ENCODE results near the gene LYZL1.
"Not testable (repeated sequence)": the region's sequence is repeated elsewhere in the genome, so short reads cannot be mapped to it uniquely, and the experiment has no call there.

LYZL1 gene

DNA sequence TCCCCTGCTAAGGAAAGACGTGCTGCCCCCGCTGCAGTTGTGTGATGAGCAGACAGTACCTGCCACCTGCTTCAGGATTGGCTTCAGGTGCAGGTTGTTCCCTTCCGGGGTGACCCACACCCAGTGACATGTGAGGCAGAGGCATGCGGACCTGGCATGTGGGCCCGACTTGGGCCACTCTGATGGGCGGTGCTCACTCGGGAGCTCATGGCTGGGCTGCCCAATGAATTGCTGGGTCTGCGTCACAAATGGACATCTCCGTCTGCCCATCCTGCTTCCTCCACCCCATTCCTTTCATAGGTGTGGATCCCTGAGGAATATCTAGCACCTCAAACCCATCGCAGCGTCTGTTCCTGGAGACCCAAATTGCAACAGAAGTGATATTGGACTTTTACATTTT is 19.3 kb downstream of the LYZL1 start:
- not testable (repeated sequence) for DNase-seq (ENCODE audit: low read depth, low spot score)

- no peak for DNase-seq (ENCODE audit: low read depth, low spot score)
These were observed 20.6 kb downstream of the LYZL1 start for GRCh38 chr10:29309465-29309864.

DNA sequence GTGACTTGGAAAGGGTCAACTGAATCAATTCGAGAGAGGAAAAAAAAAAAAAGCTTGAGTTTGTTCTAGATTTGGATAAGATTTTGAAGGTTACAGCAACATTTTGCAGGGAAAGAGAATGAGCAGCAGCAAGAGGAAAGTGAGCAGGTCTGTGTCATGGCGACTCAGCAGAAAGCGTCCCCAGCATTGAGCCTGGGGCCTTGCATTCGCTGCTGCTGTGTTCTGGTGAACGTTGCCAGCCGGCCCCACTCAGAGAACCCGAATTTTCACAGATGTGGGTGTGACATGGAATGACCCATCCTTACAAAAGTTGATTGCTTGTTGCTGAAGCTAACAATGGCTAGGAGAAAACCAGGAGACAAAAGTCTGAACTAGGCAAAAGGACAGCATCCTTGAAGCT is 21.6 kb downstream of the LYZL1 start:
- not testable (repeated sequence) for DNase-seq (ENCODE audit: low read depth, low spot score)

DNA sequence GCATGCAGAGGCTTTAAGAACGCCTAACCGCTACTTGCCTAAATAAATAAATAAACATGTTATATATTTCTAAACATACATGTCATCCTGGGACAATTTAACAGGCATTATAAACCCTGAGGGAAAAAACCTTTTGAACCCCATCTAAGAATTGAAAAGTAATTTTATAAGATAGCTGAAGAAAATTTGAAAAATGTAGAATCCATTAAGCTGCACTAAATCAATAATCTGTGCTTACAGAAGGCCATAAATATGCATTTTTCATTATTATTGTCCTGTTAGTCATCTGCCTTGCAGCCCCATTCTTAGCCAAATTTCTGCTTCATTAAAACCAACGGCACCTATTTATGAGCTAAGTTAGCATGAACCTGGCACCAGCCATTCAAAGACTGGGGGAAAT is 24.2 kb downstream of the LYZL1 start:
- no peak for DNase-seq (ENCODE audit: low read depth, low spot score)

- no peak for DNase-seq (ENCODE audit: low read depth, low spot score)
These were observed 25.9 kb downstream of the LYZL1 start for GRCh38 chr10:29314726-29315125.

DNA sequence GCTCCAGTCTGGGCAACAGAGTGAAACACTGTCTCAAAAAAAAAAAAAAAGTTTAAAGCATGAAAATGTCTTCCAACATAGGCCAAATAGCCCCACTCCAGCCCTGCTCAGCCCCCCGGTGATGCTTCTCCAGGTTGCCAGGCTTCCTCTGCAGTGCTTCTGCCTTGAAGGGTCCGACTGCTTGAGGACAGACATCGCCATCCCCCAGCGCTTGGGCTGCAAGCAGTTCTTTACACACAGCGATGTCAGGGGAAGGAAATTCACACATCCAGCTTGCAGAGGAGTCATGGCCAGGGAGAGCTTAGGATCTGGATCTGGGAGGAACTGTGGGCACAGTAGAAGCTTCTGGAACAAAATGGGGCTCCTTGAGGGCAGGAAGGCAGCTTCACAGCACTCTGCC is 26.9 kb downstream of the LYZL1 start:
- DNase-seq (ENCODE audit: low read depth, low spot score) = no peak

- no peak for DNase-seq (ENCODE audit: low read depth, low spot score)
These were observed 27.6 kb downstream of the LYZL1 start for GRCh38 chr10:29316308-29317026.

- DNase-seq (ENCODE audit: low read depth, low spot score) = no peak
These were observed 28.2 kb downstream of the LYZL1 start for GRCh38 chr10:29317027-29317420.

DNA sequence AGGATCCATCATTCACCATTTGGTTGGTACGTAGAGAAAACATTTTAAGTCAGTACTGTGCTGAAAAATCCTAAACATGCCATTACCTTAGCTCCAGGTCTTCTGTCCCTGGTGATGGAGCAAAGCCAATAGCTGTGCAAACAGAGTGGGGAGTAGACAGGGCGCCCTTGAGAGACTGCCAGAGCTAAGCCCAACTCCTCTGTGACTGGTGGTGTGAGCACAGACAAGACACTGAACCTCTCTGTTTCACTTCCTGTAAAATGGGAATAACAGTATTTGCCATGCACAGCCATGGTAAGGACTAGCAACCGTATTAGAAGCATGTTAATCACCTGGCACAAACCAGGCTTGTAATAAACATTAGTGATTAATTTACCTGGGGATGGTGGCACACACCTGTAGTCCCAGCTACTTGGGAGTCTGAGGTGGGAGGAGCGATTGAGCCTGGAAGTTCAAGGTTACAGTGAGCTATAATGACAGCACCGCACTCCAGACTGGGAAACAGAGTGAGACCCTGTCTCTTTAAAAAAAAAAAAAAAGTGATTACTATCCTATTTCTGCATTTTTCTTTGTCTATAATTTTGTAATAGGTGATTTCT is 28.7 kb downstream of the LYZL1 start:
- no peak for DNase-seq (ENCODE audit: low read depth, low spot score)

DNA sequence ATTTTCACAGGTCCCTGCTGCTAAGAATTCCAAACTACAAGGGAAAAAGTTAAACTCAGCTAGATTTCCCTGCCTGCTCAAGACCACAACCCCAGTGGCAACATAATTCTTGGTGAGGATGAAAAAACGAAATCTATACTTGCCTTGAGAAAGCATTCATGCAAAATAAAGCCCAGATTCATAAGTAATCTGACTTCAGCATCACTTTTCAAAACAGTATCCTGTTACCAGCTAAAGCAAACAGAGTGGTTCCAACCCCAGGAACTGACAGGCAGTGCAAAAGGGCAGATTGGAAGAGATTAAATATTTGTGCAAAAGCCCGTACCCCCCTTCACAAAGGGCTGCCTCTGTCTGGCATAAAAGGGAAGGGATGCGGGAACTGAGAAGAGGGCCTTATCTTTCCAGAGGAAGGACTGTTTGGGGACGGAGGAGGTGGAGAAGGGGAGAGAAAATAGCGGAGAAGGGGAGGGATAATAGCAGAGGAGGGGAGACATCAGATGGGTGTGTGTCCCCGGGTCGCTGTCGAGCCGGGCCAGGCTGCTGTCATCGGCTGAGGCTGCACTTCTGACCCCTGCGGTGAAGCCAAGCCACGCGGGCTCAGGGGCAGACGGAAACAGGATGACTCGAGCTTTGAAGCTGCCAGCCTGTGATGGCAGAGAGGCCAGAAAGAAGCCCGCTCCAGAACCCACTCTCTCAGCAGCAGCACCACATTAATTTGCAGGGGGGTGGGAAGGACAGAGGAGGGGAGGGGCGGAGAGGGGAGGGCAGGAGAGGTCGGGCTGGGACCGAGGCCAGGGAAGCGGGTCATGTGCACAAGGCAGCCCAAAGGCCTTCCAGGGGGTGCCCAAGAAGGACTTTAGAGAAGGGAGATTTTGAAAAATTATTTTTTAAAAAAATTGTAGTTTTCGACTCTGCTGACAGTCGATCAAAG is 29.5 kb downstream of the LYZL1 start:
- DNase-seq (ENCODE audit: low read depth, low spot score) = not testable (repeated sequence)

GRCh38 chr10:29319205-29319781 is 30.4 kb downstream of the LYZL1 start:
- DNase-seq (ENCODE audit: low read depth, low spot score) = no peak

DNA sequence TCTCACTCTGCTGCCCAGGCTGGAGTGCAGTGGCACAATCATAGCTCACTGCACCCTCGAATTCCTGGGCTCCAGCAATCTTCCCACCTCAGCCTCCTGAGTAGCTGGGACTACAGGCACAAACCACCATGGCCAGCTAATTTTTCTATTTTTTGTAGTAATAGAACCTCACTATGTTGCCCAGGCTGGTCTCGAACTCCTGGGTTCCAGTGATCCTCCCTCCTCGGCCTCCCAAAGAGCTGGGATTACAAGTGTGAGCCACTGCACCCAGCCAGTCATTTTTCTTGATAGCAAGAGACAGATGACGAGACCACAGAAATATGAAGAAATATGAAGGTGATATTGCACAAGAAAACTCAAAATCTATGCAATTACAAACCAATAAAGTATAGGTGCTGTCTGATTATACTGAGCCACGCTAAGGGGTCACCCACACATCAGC is 31.8 kb downstream of the LYZL1 start:
- not testable (repeated sequence) for DNase-seq (ENCODE audit: low read depth, low spot score)

DNA sequence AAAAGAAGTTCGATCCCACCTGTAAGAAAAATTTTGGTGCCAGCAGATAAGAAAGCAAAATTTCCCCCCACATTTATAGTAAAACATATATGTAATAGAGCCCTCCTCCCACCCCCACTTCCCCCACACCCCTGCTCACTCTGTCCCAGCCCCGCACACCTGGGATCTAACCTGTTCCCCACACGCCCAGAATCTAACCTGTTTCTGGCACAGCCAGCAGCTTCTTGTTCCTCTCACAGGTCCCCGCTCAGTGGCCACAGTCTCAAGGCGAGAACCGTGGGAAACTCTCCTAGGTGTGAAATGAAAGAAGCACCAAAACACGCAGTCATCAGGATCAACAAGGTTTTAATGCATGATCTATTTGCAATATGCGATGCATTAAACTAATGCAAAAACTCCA is 32.8 kb downstream of the LYZL1 start:
- DNase-seq (ENCODE audit: low read depth, low spot score) = no peak

DNA sequence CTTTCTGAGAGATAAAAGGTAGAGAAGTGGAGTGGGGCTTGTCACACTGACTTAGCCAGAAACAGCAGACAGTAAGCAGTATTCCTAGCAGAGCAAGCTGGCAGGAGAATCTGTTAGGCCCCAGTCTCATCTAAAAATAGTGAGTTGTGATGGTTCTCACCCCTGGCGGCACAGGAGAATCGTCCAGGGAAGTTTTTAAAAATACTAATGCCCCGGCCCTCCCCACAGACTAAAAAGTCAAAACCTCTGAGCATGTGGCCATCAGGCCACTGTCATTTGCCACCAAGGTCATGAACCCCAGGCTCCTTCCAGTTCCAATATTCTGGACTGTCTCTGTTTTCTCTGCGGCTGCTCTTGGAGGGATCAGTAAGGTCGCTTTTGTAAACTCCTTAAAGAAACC is 34.0 kb downstream of the LYZL1 start:
- no peak for DNase-seq (ENCODE audit: low read depth, low spot score)

DNA sequence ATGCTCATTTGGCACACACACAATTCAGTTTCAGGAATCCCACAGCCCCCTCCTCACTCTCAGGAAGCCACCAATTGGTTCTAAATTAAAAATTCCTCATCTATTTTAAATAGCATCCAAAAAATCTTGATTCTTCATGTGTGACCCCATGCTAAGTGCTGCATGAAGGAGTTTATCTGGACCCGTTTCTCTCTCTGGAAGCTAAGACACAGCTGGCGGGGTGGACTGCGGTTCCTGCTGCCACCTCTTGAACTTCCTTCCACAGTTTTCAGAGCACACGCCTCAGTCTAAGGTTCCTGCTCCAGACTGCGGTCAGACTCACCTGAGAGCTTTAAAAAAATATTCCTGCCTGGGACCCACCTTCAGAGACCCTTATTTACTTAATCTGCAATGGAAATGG is 34.5 kb downstream of the LYZL1 start:
- no peak for DNase-seq (ENCODE audit: low read depth, low spot score)

- no peak for DNase-seq (ENCODE audit: low read depth, low spot score)
These were observed 35.5 kb downstream of the LYZL1 start for GRCh38 chr10:29324220-29324841.

GRCh38 chr10:29326299-29326698 is 37.4 kb downstream of the LYZL1 start:
- DNase-seq (ENCODE audit: low read depth, low spot score) = no peak

DNA sequence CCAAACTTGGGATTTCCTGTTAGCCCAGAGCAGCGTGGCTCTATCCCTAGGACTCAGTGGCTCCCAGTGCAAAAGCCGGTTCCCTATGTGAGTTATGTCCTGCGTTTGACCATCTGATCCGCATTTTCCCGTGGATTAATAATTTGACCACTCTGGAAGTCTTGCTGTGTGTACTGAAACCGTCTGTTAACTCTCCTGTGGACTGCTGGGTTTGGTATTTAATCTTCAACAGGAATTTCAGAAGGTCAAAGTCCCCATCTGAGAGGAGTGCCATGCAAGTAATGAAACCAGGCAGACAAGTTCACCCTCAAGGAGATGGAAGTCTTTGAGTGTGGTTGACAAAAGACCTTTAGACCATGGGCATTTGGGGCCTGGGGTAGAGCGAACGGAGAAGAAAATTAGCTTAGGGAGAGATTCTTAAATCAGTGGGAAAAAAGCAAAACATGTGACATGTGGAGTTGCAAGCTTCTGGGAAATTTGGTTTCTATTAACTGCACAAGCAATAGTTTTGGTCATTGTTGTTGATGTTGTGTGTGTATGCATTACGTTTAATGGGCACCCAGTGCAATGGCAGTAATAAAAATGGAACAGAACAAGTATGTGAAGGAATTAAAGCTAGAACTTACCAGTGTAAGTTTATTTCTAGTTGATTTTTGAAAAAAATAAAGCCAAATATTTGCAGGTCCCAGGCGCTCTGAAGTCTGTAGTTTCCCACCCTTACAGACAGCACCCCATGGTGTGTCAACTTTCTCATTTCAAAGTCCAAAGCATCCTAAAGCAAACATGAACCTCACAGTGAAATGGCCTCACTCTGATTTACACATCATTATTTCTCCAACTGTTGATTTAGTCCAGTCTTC is 38.2 kb downstream of the LYZL1 start:
- DNase-seq (ENCODE audit: low read depth, low spot score) = no peak

GRCh38 chr10:29327746-29328102 is 38.9 kb downstream of the LYZL1 start:
- no peak for DNase-seq (ENCODE audit: low read depth, low spot score)

- no peak for DNase-seq (ENCODE audit: low read depth, low spot score)
These were observed 40.1 kb downstream of the LYZL1 start for GRCh38 chr10:29328983-29329382.

GRCh38 chr10:29329420-29329819 is 40.5 kb downstream of the LYZL1 start:
- DNase-seq (ENCODE audit: low read depth, low spot score) = no peak
